Measurements from ENCODE around the gene LRFN3.
"Not testable (repeated sequence)": the region's sequence is repeated elsewhere in the genome, so short reads cannot be mapped to it uniquely, and the experiment has no call there.

Gene LRFN3

DNA sequence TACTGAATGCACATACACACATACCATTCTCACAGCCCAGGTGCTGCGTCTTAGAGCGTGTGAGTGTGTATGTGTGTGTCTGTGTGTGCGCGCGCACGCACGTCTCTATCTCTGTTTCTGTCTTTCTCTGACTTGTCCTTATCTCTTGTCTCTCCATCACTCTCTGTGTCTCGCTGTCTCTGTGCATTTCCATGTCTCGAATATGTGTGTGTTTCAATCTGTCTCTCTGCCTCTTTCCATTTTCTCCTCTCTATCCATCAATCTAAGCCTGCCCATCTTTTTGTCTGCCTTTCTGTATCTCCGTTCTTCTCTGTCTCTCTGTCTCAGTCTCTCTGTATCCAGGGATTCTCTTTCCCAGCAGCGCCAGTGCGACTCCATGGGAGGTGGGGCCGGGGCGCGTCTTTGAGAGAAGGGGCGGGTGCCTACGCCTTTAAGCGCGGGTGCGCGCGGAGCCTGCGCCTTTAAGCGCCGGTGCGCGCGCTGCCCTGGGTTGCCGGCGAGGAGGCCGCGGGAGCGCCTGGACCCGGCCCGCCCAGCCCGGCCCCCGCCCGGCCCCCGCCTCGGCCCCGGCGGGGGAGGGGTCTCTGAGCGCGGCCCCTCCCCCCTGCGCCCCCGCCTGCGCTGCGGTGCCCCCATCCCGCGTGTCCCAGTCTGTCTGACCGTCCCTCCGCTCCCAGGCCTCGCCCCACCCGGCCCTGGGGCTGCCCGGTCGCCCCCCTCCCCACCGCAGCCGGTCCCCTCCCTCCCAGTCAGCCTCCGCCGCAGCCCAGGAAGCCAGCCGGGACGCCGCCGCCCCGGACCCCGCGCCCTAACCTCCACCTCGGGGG, at the start of gene LRFN3:
TSS of gene LRFN3 (plus strand) at position 464 of the 827 bp plus-strand sequence. CDS start 3,052 bp downstream, outside the sequence.
- DNase-seq: peak; percentile 29 to 41

- no peak for DNase-seq
Observed at GRCh38 chr19:35887197-35887596, 49.0 kb upstream of the LRFN3 start.

DNA sequence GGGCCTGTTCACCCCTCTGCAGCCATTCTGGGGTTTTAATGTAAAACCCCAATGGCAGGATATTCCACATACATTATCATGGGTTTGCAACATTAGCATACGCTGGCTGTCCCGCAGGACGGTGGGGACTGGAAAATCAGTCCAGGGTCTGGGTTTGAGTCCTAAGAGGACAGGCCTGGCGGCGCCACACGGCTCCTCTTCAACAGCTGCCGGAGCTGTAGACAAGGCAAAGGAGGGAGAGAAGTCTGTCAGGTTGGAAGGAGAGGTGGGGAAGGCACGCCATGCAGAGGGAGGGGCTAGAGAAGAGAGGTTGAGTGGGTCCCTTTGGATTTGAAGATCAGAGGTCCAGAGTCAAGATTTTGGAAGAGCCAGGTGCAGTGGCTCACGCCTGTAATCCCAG, 47.8 kb upstream of the LRFN3 start:
- DNase-seq: no peak

GRCh38 chr19:35889370-35890112, 46.6 kb upstream of the LRFN3 start:
- no peak for DNase-seq

DNA sequence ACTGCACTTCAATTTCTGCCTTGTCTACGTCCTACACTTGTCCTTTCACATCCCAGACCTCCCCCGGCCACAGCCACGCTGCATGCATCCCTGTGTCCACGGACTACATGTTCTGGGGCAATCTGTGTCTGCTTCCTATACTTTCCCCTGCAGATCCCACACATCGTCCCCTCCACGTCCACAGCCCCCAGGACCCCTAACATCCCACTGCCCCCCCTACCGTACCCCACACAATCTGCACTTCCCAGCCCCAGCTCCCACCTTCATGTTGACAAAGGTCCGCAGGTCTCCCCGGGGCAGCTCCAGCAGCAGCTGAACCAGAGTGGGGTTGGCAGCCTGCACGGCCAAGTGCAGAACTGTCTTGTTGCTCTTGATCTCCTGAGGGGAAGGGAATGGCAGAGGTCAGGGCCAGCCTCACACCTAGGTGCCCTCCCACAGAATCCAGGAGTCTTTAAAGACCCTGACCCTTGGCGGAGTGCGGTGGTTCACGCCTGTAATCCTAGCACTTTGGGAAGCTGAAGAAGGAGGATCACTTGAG, 46.0 kb upstream of the LRFN3 start:
- DNase-seq: no peak

- not testable (repeated sequence) for DNase-seq
Observed at GRCh38 chr19:35891819-35892218, 44.4 kb upstream of the LRFN3 start.

- no peak for DNase-seq
Observed at GRCh38 chr19:35894342-35894741, 41.8 kb upstream of the LRFN3 start.

DNA sequence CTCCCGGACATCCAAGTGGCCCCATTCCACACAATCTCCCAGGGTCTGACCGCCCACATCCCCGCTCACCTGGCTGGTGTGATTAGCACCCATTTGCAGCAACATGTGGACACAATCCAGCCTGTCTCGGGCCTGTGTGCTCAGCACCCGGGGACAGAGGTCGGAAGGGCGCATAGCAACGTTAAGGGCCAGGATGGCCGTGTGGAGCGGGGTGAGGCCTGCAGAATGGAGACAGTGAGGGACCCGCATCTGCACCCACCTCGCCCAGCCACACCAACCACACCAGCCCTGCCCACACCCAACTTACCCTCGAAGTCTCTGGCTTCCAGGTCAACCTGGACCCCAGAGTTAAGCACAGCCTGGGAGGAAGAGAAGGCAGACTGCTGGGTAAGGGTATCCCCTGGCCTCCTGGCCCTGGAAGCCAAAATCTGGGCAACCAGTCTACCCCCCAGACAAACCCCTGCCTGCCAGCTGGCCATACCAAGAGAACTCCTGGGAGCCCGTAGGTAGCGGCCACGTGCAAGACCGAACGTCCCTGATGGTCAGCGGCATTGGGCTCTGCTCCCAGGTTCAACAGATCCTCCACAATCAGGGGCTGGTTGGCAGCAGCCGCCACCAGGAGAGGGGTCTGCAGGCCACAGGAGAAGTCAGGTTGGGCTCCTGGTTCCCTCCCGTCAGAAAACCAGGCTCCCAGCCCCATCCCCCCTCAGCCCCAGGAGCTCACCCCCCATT, 40.1 kb upstream of the LRFN3 start:
- DNase-seq: no peak

GRCh38 chr19:35896643-35897040, 39.5 kb upstream of the LRFN3 start:
- no peak for DNase-seq

GRCh38 chr19:35897706-35898451, 38.3 kb upstream of the LRFN3 start:
- DNase-seq: no peak

DNA sequence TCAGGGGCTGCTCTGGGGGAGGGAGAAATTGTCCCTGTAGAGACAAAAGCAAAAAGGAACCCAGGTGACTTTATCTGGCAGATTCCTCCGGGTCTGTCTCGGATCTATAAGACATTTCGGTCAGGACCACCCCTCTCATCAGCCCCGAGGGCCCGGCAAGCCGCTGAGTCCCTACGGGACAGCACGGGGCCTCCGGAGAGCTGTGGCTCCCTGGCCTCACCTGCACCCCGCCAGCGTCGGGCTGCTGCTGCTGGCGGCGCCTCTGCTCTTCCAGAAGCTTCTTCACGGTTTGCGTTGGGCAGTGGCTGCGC, 37.7 kb upstream of the LRFN3 start:
- DNase-seq: no peak

- peak; percentile 61 to 71 for DNase-seq
Observed at GRCh38 chr19:35899547-35900214, 36.5 kb upstream of the LRFN3 start.

- DNase-seq: no peak
Observed at GRCh38 chr19:35901055-35901644, 35.0 kb upstream of the LRFN3 start.

DNA sequence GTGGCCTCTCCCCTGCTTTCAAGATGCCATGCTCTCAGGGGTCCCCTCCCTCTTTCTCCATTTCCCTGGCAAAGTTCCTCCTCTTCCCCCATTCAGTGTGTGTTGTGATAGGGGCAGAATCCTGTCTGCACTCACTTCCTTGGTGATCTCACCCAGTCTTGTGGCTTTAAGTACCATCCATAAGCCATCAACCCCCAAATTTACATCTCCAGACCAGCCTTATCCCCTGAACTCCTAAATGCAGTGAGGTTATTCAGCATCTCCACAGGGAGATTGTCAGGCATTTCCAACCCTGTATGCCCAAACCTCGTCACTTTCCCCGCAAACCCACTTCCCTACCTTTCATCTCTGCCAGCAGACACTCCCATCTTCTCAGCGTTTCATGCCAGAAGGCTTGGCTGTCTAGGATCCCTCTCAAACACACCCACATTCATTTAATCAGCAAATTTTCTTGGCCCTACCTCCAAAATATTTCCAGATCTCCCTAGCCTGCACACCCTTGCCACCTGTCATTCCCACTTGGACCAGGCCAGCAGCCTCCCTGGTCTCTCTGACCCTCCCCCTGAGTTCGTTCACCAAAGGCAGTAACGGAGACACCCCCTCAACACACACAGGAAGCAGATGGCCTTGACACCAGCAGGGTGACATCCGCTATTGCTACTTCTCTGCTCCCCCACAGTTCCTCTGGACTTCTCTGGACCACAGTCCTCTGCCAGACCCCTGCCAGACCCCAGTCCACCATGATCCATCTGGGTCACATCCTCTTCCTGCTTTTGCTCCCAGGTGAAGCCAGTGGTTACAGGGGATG, 34.1 kb upstream of the LRFN3 start, which contains the start of gene HCST:
TSS of gene HCST (plus strand) at position 676 of the 808 bp plus-strand sequence. CDS start at position 741, 65 bp downstream.
- DNase-seq: peak; percentile 92 to 93

- peak in 1 of 2 experiments; percentile 45 for DNase-seq
Observed at GRCh38 chr19:35902870-35903475, 33.2 kb upstream of the LRFN3 start.

DNA sequence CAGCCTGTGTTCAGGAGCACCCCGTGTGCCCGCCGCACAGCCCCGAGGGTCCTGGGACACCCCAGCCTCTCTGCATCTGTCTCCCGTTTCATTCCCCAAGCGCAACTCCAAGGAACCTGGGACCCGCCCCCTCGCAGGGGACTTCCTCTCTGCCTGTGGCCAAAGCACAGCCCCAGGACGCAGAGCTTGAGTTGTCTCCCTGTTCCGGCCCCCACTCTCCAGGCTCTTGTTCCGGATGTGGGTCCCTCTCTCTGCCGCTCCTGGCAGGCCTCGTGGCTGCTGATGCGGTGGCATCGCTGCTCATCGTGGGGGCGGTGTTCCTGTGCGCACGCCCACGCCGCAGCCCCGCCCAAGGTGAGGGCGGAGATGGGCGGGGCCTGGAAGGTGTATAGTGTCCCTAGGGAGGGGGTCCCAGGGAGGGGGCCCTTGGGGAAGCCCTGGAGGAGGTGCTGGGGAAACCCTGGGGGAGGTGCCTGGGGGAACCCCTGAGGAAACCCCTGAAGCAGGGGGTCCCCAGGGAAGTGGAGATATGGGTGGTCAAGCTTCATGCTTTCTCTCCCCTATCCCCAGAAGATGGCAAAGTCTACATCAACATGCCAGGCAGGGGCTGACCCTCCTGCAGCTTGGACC, 32.5 kb upstream of the LRFN3 start:
- peak; percentile 96 to 97 for DNase-seq

- peak; percentile 60 to 78 for DNase-seq
Observed at GRCh38 chr19:35904311-35905068, 31.7 kb upstream of the LRFN3 start.

DNA sequence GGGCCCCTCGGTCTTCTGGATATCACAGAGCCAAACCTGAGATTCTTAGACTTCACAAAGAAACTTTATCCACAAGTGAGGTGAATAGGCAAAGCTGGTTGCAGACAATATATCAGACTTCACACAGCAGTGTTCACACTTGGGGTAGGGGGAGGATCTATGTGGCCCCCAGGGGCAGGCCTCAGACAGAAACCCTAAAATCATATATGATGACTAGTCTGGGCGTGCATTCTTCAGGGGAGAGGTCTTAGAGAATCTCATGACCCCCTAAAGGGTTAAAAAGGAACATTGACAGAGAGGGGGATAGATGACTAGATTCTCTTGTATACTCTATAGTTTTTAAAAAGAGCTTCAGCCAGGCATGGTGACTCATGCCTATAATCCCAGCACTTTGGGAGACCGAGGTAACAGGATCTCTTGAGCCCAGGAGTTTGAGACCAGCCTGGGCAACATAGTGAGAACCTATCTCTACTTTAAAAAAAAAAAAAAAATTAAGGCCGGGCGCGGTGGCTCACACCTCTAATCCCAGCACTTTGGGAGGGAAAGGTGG, 30.9 kb upstream of the LRFN3 start:
- DNase-seq: peak in 1 of 2 experiments; percentile 13

Measured in Kasumi-1 (cell line).